HepG2 (cell line): ENCODE measurements around the gene PARP14. TPM values are rescaled to one million over a fixed set of nuclear protein-coding genes. Genes with fewer than 3 reads are reported as not detected.

Experiments
- ATAC-seq: fragments of 200-7000 bp; cut with Tn5 transposase; 3 replicates; pipeline ENCODE4 v1.9.1; 2020; ENCODE audit warnings: mild to moderate bottlenecking, moderate library complexity
- BruUV-seq: library from RNA; stranded (reverse); fragments of 400-500 nt; replicated peaks from 2 replicates; lab custom pipeline; 2021; lab: Mats Ljungman, UMichigan
- CTCF ChIA-PET: fragments of 300-600 bp; formaldehyde crosslinking; extraction: SDS; loops from one replicate; lab custom pipeline; 2021; ENCODE audit warnings: low total read pairs, inconsistent platforms, low intra/inter-chr PET ratio; lab: Yijun Ruan, JAX
- POLR2A ChIA-PET: fragments of 350-600 bp; sonication (Branson Sonifier 250); formaldehyde crosslinking; loops from one replicate; lab custom pipeline; 2020; ENCODE audit warnings: antibody characterized with exemption, inconsistent platforms; lab: Yijun Ruan, JAX
- DNase-seq: peaks from one replicate; pipeline ENCODE4 v3.0.0-alpha.2; 2015; ENCODE audit warnings: low spot score
- FAIRE-seq: peaks from 3 replicates; lab custom pipeline; 2011; peaks lifted over from hg19 to GRCh38; lab: Jason Lieb, UNC
- H2AFZ ChIP-seq: one replicate; pipeline ENCODE4 v1.6.1; 2011; ENCODE audit warnings: low read length, inconsistent platforms
- H3K27ac ChIP-seq: fragments of 300-600 bp; 3 replicates; pipeline ENCODE4 v1.8.0; 2011; ENCODE audit warnings: mixed run types, mild to moderate bottlenecking, mixed read lengths, low read length, inconsistent platforms; ENCODE audit not compliant: insufficient read depth; ENCODE audit errors: extremely low read length
- H3K27me3 ChIP-seq, 2 experiments: fragments of 200-600 bp in 1 of 2; 2 replicates in 1 of 2; 3 replicates in 1 of 2; pipeline versions ENCODE4 v1.6.0 to v1.8.0; 2011; ENCODE audit warnings: low read length in 2 of 2, mild to moderate bottlenecking in 2 of 2, moderate library complexity in 2 of 2, inconsistent platforms in 1 of 2; ENCODE audit not compliant: insufficient read depth in 2 of 2, control insufficient read depth in 1 of 2
- H3K36me3 ChIP-seq, 2 experiments: fragments of 200-600 bp in 1 of 2; replicated peaks in 1 of 2; 2 replicates in 1 of 2; 3 replicates in 1 of 2; pipeline versions ENCODE4 v1.5.1 to v1.8.0; 2011; ENCODE audit warnings: low read length in 2 of 2, inconsistent platforms in 1 of 2; ENCODE audit not compliant: insufficient read depth in 2 of 2, control insufficient read depth in 1 of 2
- H3K4me1 ChIP-seq: 2 replicates; pipeline ENCODE4 v1.5.1; 2012; ENCODE audit warnings: low read length, inconsistent platforms; ENCODE audit not compliant: insufficient read depth
- H3K4me2 ChIP-seq: 2 replicates; pipeline ENCODE4 v1.6.0; 2011; ENCODE audit warnings: low read depth, low read length, inconsistent platforms
- H3K4me3 ChIP-seq, 3 experiments: fragments of 200-600 bp in 1 of 3; sonication (generic), shearing (Covaris generic) in 1 of 3; replicated peaks in 1 of 3; 2 replicates each; pipeline ENCODE4 v1.5.1; 2011 to 2016; ENCODE audit warnings: low read length in 3 of 3, inconsistent platforms in 2 of 3, low read depth in 2 of 3, mild to moderate bottlenecking in 2 of 3, control low read depth in 1 of 3, mixed read lengths in 1 of 3; ENCODE audit not compliant: insufficient read depth in 1 of 3
- H3K79me2 ChIP-seq: one replicate; pipeline ENCODE4 v1.6.1; 2011; ENCODE audit warnings: low read length, inconsistent platforms; ENCODE audit not compliant: insufficient read depth
- H3K9ac ChIP-seq: 2 replicates; pipeline ENCODE4 v1.6.0; 2011; ENCODE audit warnings: mild to moderate bottlenecking, low read depth, low read length, inconsistent platforms; ENCODE audit not compliant: insufficient read depth
- H3K9me3 ChIP-seq: 2 replicates; pipeline ENCODE4 v1.5.1; 2012; ENCODE audit warnings: mild to moderate bottlenecking, low read length
- H4K20me1 ChIP-seq: 2 replicates; pipeline ENCODE4 v1.6.0; 2011; ENCODE audit warnings: inconsistent platforms, mild to moderate bottlenecking, low read length, moderate library complexity; ENCODE audit not compliant: insufficient read depth
- HDAC2 ChIP-seq: sonication (generic); formaldehyde crosslinking; IDR thresholded peaks from 2 replicates; pipeline ENCODE4 v1.4.0; 2020; ENCODE audit warnings: missing genetic modification reagents
- MED13 ChIP-seq: sonication (generic); formaldehyde crosslinking; IDR thresholded peaks from 2 replicates; pipeline ENCODE4 v1.5.0; 2020; ENCODE audit warnings: missing genetic modification reagents
- NAIF1 ChIP-seq: sonication (generic); formaldehyde crosslinking; IDR thresholded peaks from 2 replicates; pipeline ENCODE4 v1.5.0; 2020; ENCODE audit warnings: mild to moderate bottlenecking, missing genetic modification reagents, borderline replicate concordance
- NFIB ChIP-seq: sonication (generic); formaldehyde crosslinking; IDR thresholded peaks from 2 replicates; pipeline ENCODE4 v1.9.0; 2021; ENCODE audit warnings: missing genetic modification reagents, mild to moderate bottlenecking, borderline replicate concordance
- RAD51 ChIP-seq: fragments of 450-650 bp; IDR thresholded peaks from 2 replicates; pipeline ENCODE4 v1.6.1; 2016; ENCODE audit warnings: borderline replicate concordance
- TMF1 ChIP-seq: sonication (generic); formaldehyde crosslinking; IDR thresholded peaks from 2 replicates; pipeline ENCODE4 v1.8.1; 2022; ENCODE audit warnings: low read depth, missing genetic modification reagents
- ZC3H13 ChIP-seq: sonication (generic); formaldehyde crosslinking; IDR thresholded peaks from 2 replicates; pipeline ENCODE4 v1.8.1; 2023; ENCODE audit warnings: mild to moderate bottlenecking, missing genetic modification reagents, moderate library complexity
- ZNF232 ChIP-seq: sonication (generic); formaldehyde crosslinking; IDR thresholded peaks from 2 replicates; pipeline ENCODE4 v1.4.0; 2020; ENCODE audit warnings: missing genetic modification reagents, borderline replicate concordance
- ZNF382 ChIP-seq: sonication (generic); formaldehyde crosslinking; IDR thresholded peaks from 2 replicates; pipeline ENCODE4 v1.5.0; 2020; ENCODE audit warnings: missing genetic modification reagents, mild to moderate bottlenecking, borderline replicate concordance
- ZNF564 ChIP-seq: sonication (generic); formaldehyde crosslinking; IDR thresholded peaks from 2 replicates; pipeline ENCODE4 v1.8.1; 2023; ENCODE audit warnings: mild to moderate bottlenecking, missing genetic modification reagents
- ZNF687 ChIP-seq: sonication (generic); formaldehyde crosslinking; IDR thresholded peaks from 2 replicates; pipeline ENCODE4 v1.5.1; 2020; ENCODE audit warnings: mild to moderate bottlenecking, missing genetic modification reagents, moderate library complexity
- ZNF891 ChIP-seq: sonication (generic); formaldehyde crosslinking; IDR thresholded peaks from 2 replicates; pipeline ENCODE4 v1.5.0; 2020; ENCODE audit warnings: mild to moderate bottlenecking, missing genetic modification reagents
- WGBS: methylation state at CpG from one replicate; pipeline ENCODE4 v1.1.6; 2017; ENCODE audit warnings: low lambda C conversion rate; 5-methylcytosine and 5-hydroxymethylcytosine counted together
- in situ Hi-C: cut with HindIII; loops from 2 replicates; pipeline ENCODE4 v1.10.0; 2017; ENCODE audit warnings: low pct_unique_long_range_greater_than_20kb; ENCODE audit not compliant: extremely low pct_ligation_motif_present
- intact Hi-C: fragments of 100-400 bp; cut with micrococcal nuclease; formaldehyde crosslinking; loops from one replicate; pipeline ENCODE4 v1.10.0; 2022; ENCODE audit not compliant: unreplicated experiment
- polyA plus RNA-seq, 8 experiments: library from polyadenylated mRNA; depleted of rRNA in 3 of 8; stranded (reverse) in 7 of 8; unstranded in 1 of 8; fragments of >200 nt; fragmentation: Illumina TruSeq in 4 of 8; extraction: Trizol in 4 of 8; gene quantifications; 2 replicates each; pipeline versions ENCODE4 v1.2.1 to v1.2.3, GENCODE V29; 2011 to 2016; ENCODE audit warnings: low read depth in 4 of 8, missing spikeins in 1 of 8, mixed read lengths in 1 of 8; ENCODE audit not compliant: insufficient read depth in 1 of 8
- total RNA-seq, 5 experiments: library from RNA; depleted of rRNA; stranded (reverse); fragments of >200 nt; fragmentation: Illumina TruSeq; extraction: Trizol; gene quantifications; 2 replicates each; pipeline ENCODE4 v1.2.3, GENCODE V29; 2016; ENCODE audit warnings: low read depth in 1 of 5

The PARP14 gene
- total and polyA plus RNA-seq, 2 of the 13 experiments (the other 11 are each of a cell fraction or from before 2014, with no cell fraction given), result 9.0 to 19.1 TPM

GRCh38 chr3:122777563-122777962, 96.9 kb downstream of the PARP14 start:
- ChIA-PET POLR2A (no interaction called here), CTCF (no interaction called here)
- ATAC-seq (no peak), FAIRE-seq (no peak), DNase-seq (no peak)
- in situ Hi-C loops (no loop called here), intact Hi-C loops (no loop called here)
- Histone ChIP-seq H3K9me3 (no peaks in the 10 kb centered on the region), H3K79me2 (no peaks in the 10 kb centered on the region), H3K27ac (no peak overlapping the region), H3K27me3 (no peaks in the 10 kb centered on the region), H3K4me1 (no peaks in the 10 kb centered on the region), H4K20me1 (no peaks in the 10 kb centered on the region), H3K36me3 (no peaks in the 10 kb centered on the region), H3K4me2 (no peak overlapping the region), H3K9ac (no peak overlapping the region), H3K4me3 (no peak overlapping the region), H2AFZ (no peak overlapping the region)
- BruUV-seq, result no TSS peak
- TF ChIP-seq ZNF891 (CRISPR knock-in tag) (no peak), TMF1 (no peak), ZNF564 (CRISPR knock-in tag) (no peak), ZC3H13 (CRISPR knock-in tag) (no peak), ZNF232 (CRISPR knock-in tag) (no peak), NAIF1 (CRISPR knock-in tag) (no peak), RAD51 (no peak), ZNF382 (CRISPR knock-in tag) (no peak), ZNF687 (no peak), NFIB (CRISPR knock-in tag) (no peak), MED13 (CRISPR knock-in tag) (no peak), HDAC2 (no peak)
- 94% methylated on average over 3 of the region's 3 CpGs for WGBS

Other genes starting within 250 kb of the PARP14 start
- gene KPNA1, start 165.9 kb upstream of the PARP14 start, total RNA-seq (2016; rRNA removed; fragmentation: Illumina TruSeq; extraction: Trizol), result 30.0 and 49.7 TPM in 2 replicates
- 14.7 and 15.4 TPM in 2 replicates for gene KPNA1, start 165.9 kb upstream of the PARP14 start, polyA plus RNA-seq (2011; rRNA removed)
- gene PARP9, start 116.5 kb upstream of the PARP14 start, total RNA-seq (2016; rRNA removed; fragmentation: Illumina TruSeq; extraction: Trizol), result 10.6 and 12.5 TPM in 2 replicates
- gene PARP9, start 116.5 kb upstream of the PARP14 start, polyA plus RNA-seq (2011; rRNA removed), result 6.5 and 7.0 TPM in 2 replicates
- 10.9 and 19.2 TPM in 2 replicates for gene DTX3L, start 116.5 kb upstream of the PARP14 start, total RNA-seq (2016; rRNA removed; fragmentation: Illumina TruSeq; extraction: Trizol)
- gene DTX3L, start 116.5 kb upstream of the PARP14 start, polyA plus RNA-seq (2011; rRNA removed), result 2.5 and 3.2 TPM in 2 replicates
- 0.02 TPM in 1 of 2 replicates, not detected in the other for gene PARP15, start 103.2 kb upstream of the PARP14 start, total RNA-seq (2016; rRNA removed; fragmentation: Illumina TruSeq; extraction: Trizol)
- not detected in 2 replicates for gene PARP15, start 103.2 kb upstream of the PARP14 start, polyA plus RNA-seq (2011; rRNA removed)
- gene HSPBAP1, start 113.0 kb downstream of the PARP14 start, total RNA-seq (2016; rRNA removed; fragmentation: Illumina TruSeq; extraction: Trizol), result 5.1 and 5.7 TPM in 2 replicates
- 3.6 and 4.2 TPM in 2 replicates for gene HSPBAP1, start 113.0 kb downstream of the PARP14 start, polyA plus RNA-seq (2011; rRNA removed)
- 9.4 and 16.3 TPM in 2 replicates for gene SLC49A4, start 114.2 kb downstream of the PARP14 start, total RNA-seq (2016; rRNA removed; fragmentation: Illumina TruSeq; extraction: Trizol)
- gene SLC49A4, start 114.2 kb downstream of the PARP14 start, polyA plus RNA-seq (2011; rRNA removed), result 6.3 and 6.5 TPM in 2 replicates